Adipose tissue (tissue), 3 donors: ENCODE data around the gene PTPN6. TPM values are rescaled to one million over a fixed set of nuclear protein-coding genes. Genes with fewer than 3 reads are reported as not detected.

Experiments
- H3K27ac ChIP-seq: one replicate; pipeline ENCODE4 v1.5.1; 2013; ENCODE audit warnings: low read depth, low read length
- WGBS, 3 donors: extraction: QIAGEN DNeasy Blood & Tissue Kit; methylation state at CpG; one replicate each; pipeline ENCODE4 v1.1.7; 2013; 5-methylcytosine and 5-hydroxymethylcytosine counted together
- polyA plus RNA-seq, 3 donors: library from polyadenylated mRNA; stranded (reverse); fragments of 200-250 nt; gene quantifications; one replicate each; pipeline ENCODE4 v1.2.3, GENCODE V29; 2013
- donor health status: healthy with polysubstance abuse.
- donor health status: Bipolar disorder and iron deficiency.
- donor health status: healthy.

PTPN6 gene
- polyA plus RNA-seq, 3 donors, result 18.8 to 44.0 (median 24.2) TPM

- 73 to 94% (median 85%) methylated on average over 7 of the region's 7 CpGs for WGBS, 3 donors
- H3K27ac ChIP-seq, result no peak overlapping the region
These were observed 29.6 kb upstream of the PTPN6 start for GRCh38 chr12:6921539-6921938.

- H3K27ac ChIP-seq, result no peak overlapping the region
- 69 to 83% (median 76%) methylated on average over 9 of the region's 9 CpGs for WGBS, 3 donors
These were observed 28.9 kb upstream of the PTPN6 start for GRCh38 chr12:6921996-6922946.

- no peak overlapping the region for H3K27ac ChIP-seq
- WGBS, 3 donors, result 64 to 84% (median 81%) methylated on average over 10 of the region's 10 CpGs
These were observed 28.0 kb upstream of the PTPN6 start for GRCh38 chr12:6923003-6923732.

- WGBS, 3 donors, result 39 to 58% (median 50%) methylated on average over 6 of the region's 6 CpGs
- H3K27ac ChIP-seq, result no peak overlapping the region
These were observed 27.3 kb upstream of the PTPN6 start for GRCh38 chr12:6923851-6924250.

- H3K27ac ChIP-seq, result peak overlapping the region; percentile 91
- WGBS, 3 donors, result 22 to 41% (median 38%) methylated on average over 1 of the region's 1 CpG
These were observed 26.0 kb upstream of the PTPN6 start for GRCh38 chr12:6925239-6925539.

GRCh38 chr12:6925540-6926279, 25.4 kb upstream of the PTPN6 start:
- H3K27ac ChIP-seq, result peak overlapping the region; percentile 91
- WGBS, 3 donors, result 21 to 35% (median 31%) methylated on average over 8 of the region's 8 CpGs

- WGBS, 3 donors, result 0 to 1% (median 1%) methylated on average over 49 to 66 of the region's 66 CpGs
These were observed 23.7 kb upstream of the PTPN6 start, which contains the start of gene ATN1 for GRCh38 chr12:6927379-6928021. Gene ATN1 (plus strand): TSS chr12:6927959. CDS start chr12:6934002, 6,043 bp downstream.

GRCh38 chr12:6928022-6928702, 23.0 kb upstream of the PTPN6 start:
- 0 to 1% (median 1%) methylated on average over 29 to 71 of the region's 79 CpGs for WGBS, 3 donors
- peak overlapping the region; percentile 77 for H3K27ac ChIP-seq

More at GRCh38 chr12:6927379-6928021, 23.7 kb upstream of the PTPN6 start, which contains the start of gene ATN1:
- peak within 1 kb of the TSS; percentile 77 for H3K27ac ChIP-seq

- peak overlapping the region; percentile 77 for H3K27ac ChIP-seq
- WGBS, 3 donors, result 10 to 11% (median 11%) methylated on average over 19 of the region's 19 CpGs
These were observed 22.3 kb upstream of the PTPN6 start for GRCh38 chr12:6928703-6929407.

GRCh38 chr12:6929466-6930452, 21.4 kb upstream of the PTPN6 start:
- 33 to 46% (median 44%) methylated on average over 7 of the region's 7 CpGs for WGBS, 3 donors
- H3K27ac ChIP-seq, result no peak overlapping the region

- no peak overlapping the region for H3K27ac ChIP-seq
- WGBS, 3 donors, result 50 to 69% (median 58%) methylated on average over 1 of the region's 1 CpG
These were observed 18.4 kb upstream of the PTPN6 start for GRCh38 chr12:6932766-6933165.

GRCh38 chr12:6934110-6934509, 17.0 kb upstream of the PTPN6 start:
- H3K27ac ChIP-seq, result no peak overlapping the region
- WGBS, 3 donors, result 27 to 55% (median 40%) methylated on average over 8 of the region's 8 CpGs

- WGBS, 3 donors, result 36 to 81% (median 52%) methylated on average over 14 of the region's 14 CpGs
- no peak overlapping the region for H3K27ac ChIP-seq
These were observed 15.6 kb upstream of the PTPN6 start for GRCh38 chr12:6935371-6936193.

- WGBS, 3 donors, result 65 to 84% (median 67%) methylated on average over 3 of the region's 3 CpGs
These were observed 14.9 kb upstream of the PTPN6 start for GRCh38 chr12:6936194-6936635.

More at GRCh38 chr12:6936194-6936635, 14.9 kb upstream of the PTPN6 start:
- H3K27ac ChIP-seq, result no peak overlapping the region
